Activated CD4-positive, alpha-beta memory T cell treated with anti-CD3 and anti-CD28 coated beads for 36 hours (primary cell): ENCODE data around the gene GFM2. TPM values are rescaled to one million over a fixed set of nuclear protein-coding genes. Genes with fewer than 3 reads are reported as not detected.
"Not testable (repeated sequence)": the region's sequence is repeated elsewhere in the genome, so short reads cannot be mapped to it uniquely, and the experiment has no call there.

ENCODE experiments used
- CTCF ChIA-PET: fragments of 350-600 bp; sonication (Branson Sonifier 250); formaldehyde crosslinking; loops from one replicate; lab custom pipeline; 2021; ENCODE audit warnings: antibody characterized with exemption, inconsistent platforms; lab: Charles Lee
- POLR2A ChIA-PET: fragments of 350-600 bp; sonication (Branson Sonifier 250); formaldehyde crosslinking; loops from one replicate; lab custom pipeline; 2021; ENCODE audit warnings: antibody characterized with exemption; lab: Charles Lee
- DNase-seq: peaks from one replicate; pipeline ENCODE4 v3.0.0-alpha.2; 2020
- H3K27ac Mint-ChIP-seq: one replicate; pipeline ENCODE4 v1.8.0; 2021; ENCODE audit warnings: mixed read lengths
- H3K27me3 Mint-ChIP-seq: one replicate; pipeline ENCODE4 v1.8.0; 2021; ENCODE audit warnings: mixed read lengths
- H3K36me3 Mint-ChIP-seq: one replicate; pipeline ENCODE4 v1.8.0; 2021; ENCODE audit warnings: mixed read lengths
- H3K4me1 Mint-ChIP-seq: one replicate; pipeline ENCODE4 v1.8.0; 2021; ENCODE audit warnings: low read depth, mixed read lengths
- H3K4me3 Mint-ChIP-seq: one replicate; pipeline ENCODE4 v1.8.0; 2021; ENCODE audit warnings: mild to moderate bottlenecking, mixed read lengths
- H3K9me3 Mint-ChIP-seq: one replicate; pipeline ENCODE4 v1.8.0; 2021; ENCODE audit warnings: mixed read lengths
- intact Hi-C: fragments of 100-400 bp; cut with micrococcal nuclease; formaldehyde crosslinking; loops from one replicate; pipeline ENCODE4 v1.15.1; 2023
- total RNA-seq, 2 experiments: library from RNA; stranded (reverse); gene quantifications; one replicate each; pipeline ENCODE4 v1.2.3, GENCODE V29; 2021

The GFM2 gene
- total RNA-seq, 2 experiments from 2014 or later: 30.9 to 33.0 TPM

DNA sequence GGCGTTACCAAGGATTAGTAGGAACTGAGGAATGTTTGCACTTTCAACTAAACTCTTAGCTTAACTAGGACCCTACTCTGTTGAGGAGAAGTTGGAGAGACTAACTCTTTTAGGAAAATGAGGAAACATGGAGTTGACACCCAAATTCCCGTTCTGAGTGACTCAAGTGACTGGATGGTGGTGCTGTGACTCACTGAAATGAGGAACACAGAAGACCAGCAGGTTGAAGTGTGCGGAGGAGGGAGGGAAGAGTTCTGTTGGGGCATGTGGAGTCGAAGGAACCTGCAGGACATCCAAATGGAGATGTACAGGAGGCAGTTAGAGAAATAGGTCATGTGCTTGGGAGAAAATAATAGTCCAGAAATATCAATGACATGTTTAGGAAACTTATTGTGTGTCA, 73.7 kb downstream of the GFM2 start:
- no peaks in the 10 kb centered on the region for H3K27me3 Mint-ChIP-seq
- H3K36me3 Mint-ChIP-seq: peaks cover 25% of the 10 kb centered on the region
- DNase-seq: no peak
- H3K27ac Mint-ChIP-seq: no peak overlapping the region
- H3K4me3 Mint-ChIP-seq: no peak overlapping the region
- ChIA-PET CTCF (no interaction called here), POLR2A (no interaction called here)
- H3K4me1 Mint-ChIP-seq: peaks cover 3% of the 10 kb centered on the region
- intact Hi-C loops: no loop called here
- H3K9me3 Mint-ChIP-seq: no peaks in the 10 kb centered on the region

DNA sequence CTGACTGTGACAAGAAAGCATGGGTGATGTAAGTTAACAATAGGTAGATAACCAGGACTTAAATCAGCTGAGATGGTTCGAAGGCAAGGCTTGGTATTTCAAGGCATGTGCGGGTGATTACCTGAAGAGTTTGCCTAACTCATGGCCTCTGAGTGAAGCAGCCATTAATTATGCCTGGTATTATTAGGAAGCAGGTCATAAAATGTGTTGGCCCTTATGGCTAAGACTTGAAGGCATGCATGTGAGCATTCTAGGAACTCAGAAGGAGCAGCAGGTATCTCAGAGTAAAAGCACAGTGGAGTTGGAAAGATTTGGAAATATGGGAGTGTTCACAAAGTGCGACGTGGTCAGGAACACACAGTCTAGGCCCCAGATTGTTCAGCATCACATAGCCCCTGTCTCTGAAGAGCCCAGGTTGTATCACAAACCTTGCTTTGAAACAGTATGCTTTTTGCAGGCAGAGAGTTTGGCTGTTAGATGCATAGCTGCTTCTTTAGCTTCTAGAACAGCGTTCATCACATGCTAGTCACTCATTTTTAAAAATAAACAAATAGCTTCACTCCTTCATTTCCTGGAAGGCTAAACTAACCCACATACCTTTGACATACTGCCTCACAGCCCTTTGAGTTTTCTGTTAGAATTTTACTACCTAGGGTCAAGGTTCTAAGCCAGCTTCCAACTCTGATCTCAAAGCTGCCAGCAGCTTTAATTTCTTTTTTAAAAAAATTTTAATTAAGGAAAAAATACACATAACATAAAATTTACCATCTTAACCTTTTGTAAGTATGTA, 79.8 kb downstream of the GFM2 start:
- CTCF ChIA-PET: no interaction called here
- Mint-ChIP-seq H3K27me3 (no peaks in the 10 kb centered on the region), H3K27ac (no peak overlapping the region), H3K9me3 (no peaks in the 10 kb centered on the region), H3K4me3 (no peak overlapping the region), H3K4me1 (peaks cover 21% of the 10 kb centered on the region), H3K36me3 (peaks cover 9% of the 10 kb centered on the region)
- no peak for DNase-seq
- intact Hi-C loops: loop anchor here (1.0 kb wide), 1 partner anchor 216 kb away; no protein-coding TSS in a partner anchor
- POLR2A ChIA-PET: no interaction called here

DNA sequence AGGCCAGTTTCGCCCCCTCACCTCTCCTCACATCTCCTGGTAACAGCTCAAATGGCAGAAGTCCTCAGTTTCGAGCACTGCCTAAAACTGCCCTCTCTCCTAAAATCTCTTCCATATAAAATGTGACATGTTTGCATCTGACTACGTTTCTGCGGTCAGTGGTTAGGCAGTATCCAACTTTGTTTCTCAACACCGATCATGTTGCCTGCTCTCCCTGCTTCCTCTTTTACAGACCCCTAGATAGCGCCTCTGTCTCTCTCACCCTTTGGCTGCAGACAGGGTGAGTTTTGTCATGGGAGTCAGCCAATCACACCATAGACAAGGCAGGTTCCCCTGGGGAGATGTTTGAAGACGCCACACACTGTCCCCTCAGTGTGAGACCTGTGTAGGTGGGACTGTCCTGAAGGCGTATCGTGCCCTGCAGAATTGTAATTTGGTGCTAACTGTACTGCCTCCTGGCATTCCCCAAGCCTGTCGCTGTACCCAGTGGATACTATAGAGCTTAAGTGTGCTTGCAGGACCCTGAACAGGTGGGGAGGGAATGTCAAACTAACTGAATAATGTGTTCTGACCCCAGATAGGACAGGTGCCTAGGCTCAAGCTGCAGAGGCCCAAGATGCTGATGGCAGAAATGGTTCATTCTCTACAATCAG, 80.8 kb downstream of the GFM2 start:
- H3K27ac Mint-ChIP-seq: peak overlapping the region; percentile 49
- peaks cover 21% of the 10 kb centered on the region for H3K4me1 Mint-ChIP-seq
- intact Hi-C loops: loop anchor here (1.0 to 2.0 kb wide), 3 partner anchors 81 to 217 kb away; partner anchors contain the start of genes GFM2 and NSA2
- POLR2A ChIA-PET: interaction anchor here (1.4 kb wide), 1 partner anchor 46 kb away, joined by 4 read pairs; the partner anchor contains the start of gene ENC1
- H3K4me3 Mint-ChIP-seq: peak overlapping the region; percentile 79
- peak; percentile 17 for DNase-seq
- no peaks in the 10 kb centered on the region for H3K27me3 Mint-ChIP-seq
- H3K36me3 Mint-ChIP-seq: peaks cover 9% of the 10 kb centered on the region
- CTCF ChIA-PET: interaction anchor here (1.1 kb wide), 1 partner anchor 80 kb away, joined by 4 read pairs; the partner anchor contains the start of genes GFM2 and NSA2
- H3K9me3 Mint-ChIP-seq: no peaks in the 10 kb centered on the region

DNA sequence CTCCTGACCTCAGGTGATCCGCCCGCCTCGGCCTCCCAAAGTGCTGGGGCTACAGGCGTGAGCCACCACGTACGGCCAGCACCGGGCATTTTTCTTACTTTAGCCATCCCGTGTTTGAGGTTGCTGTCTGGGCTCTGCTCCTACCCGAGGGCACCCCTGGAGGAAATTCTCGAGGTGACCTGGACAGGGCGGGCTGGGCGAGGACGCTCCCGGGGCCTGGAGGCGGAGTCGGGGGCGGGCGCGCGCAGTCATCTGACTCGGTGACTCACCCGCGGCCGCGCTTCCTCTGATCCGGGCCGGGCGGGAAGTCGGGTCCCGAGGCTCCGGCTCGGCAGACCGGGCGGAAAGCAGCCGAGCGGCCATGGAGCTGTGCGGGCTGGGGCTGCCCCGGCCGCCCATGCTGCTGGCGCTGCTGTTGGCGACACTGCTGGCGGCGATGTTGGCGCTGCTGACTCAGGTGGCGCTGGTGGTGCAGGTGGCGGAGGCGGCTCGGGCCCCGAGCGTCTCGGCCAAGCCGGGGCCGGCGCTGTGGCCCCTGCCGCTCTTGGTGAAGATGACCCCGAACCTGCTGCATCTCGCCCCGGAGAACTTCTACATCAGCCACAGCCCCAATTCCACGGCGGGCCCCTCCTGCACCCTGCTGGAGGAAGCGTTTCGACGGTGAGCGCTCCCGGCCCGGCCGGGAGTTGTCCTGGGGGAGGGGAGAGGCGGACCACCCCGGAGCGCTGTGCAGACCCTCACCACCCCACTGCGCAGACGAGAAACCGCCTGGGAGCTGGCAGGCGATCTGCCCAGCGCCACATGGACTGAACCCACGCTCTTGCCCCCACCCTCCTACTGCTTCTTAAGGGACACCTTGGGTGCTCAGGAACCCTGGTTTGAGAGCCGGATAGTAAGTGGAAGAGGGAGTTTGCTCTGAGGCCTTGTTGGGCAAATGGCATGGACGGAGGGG, 81.7 kb downstream of the GFM2 start, which contains the start of gene HEXB:
Gene HEXB, plus strand, starts transcription at position 334 of the 952 bp plus-strand sequence. Its CDS starts 28 bp downstream, at position 362.
- ChIA-PET CTCF (interaction anchor here (1.1 kb wide), 1 partner anchor 81 kb away, joined by 4 read pairs; the partner anchor contains the start of genes GFM2 and NSA2), POLR2A (interaction anchor here (1.4 kb wide), 1 partner anchor 45 kb away, joined by 4 read pairs; the partner anchor contains the start of gene ENC1)
- no peaks in the 10 kb centered on the region for H3K27me3 Mint-ChIP-seq
- peak; percentile 92 for DNase-seq
- peaks cover 21% of the 10 kb centered on the region for H3K4me1 Mint-ChIP-seq
- peak within 1 kb of the TSS; percentile 79 for H3K4me3 Mint-ChIP-seq
- intact Hi-C loops: loop anchor here (2.0 kb wide), 2 partner anchors 82 to 108 kb away; partner anchors contain the start of genes GFM2 and NSA2
- H3K36me3 Mint-ChIP-seq: peaks cover 8% of the 10 kb centered on the region
- no peaks in the 10 kb centered on the region for H3K9me3 Mint-ChIP-seq
- peak within 1 kb of the TSS; percentile 49 for H3K27ac Mint-ChIP-seq

DNA sequence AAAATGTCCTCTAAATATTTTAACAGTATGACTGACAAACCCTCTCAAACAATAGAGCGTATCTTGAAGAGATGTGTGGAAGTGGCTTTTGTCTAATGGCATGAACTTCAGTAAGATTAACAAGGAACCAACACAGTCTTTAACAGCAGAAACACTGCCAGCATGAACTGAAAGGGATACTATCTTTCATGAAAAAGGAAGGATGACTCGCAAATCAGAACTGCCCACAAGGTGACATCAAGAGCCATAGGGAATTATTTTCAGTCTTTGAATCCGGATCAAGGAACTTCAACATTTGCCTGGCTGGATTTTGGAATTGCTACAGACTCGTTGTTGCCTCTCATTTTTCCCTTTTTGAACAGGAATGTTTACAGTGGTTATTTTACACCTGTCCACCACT, 87.0 kb downstream of the GFM2 start:
- Mint-ChIP-seq H3K27ac (no peak overlapping the region), H3K36me3 (no peaks in the 10 kb centered on the region), H3K4me1 (peaks cover 1% of the 10 kb centered on the region), H3K4me3 (no peak overlapping the region), H3K27me3 (peaks cover 4% of the 10 kb centered on the region), H3K9me3 (no peaks in the 10 kb centered on the region)
- ChIA-PET POLR2A (no interaction called here), CTCF (no interaction called here)
- no peak for DNase-seq
- intact Hi-C loops: loop anchor here (10.0 kb wide), 1 partner anchor 585 kb away; no protein-coding TSS in a partner anchor

DNA sequence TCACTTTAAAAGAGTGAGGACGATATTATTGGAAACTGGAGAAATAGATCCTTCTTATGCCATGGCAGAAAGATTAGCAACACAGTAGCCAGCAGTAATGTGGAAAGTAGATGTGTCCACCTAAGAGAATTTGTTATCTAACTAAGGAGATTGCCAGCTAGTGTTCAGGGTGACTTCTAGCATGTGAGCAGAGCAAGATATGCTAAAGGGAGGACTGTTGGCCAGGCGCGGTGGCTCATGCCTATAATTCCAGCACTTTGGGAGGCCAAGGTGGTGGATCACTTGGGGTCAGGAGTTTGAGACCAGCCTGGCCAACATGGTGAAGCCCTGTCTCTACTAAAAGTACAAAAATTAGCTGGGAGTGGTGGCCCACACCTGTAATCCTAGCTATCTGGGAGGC, 87.6 kb downstream of the GFM2 start:
- H3K9me3 Mint-ChIP-seq, H3K27me3 Mint-ChIP-seq, CTCF ChIA-PET, H3K4me1 Mint-ChIP-seq, POLR2A ChIA-PET, H3K27ac Mint-ChIP-seq, H3K36me3 Mint-ChIP-seq, DNase-seq, H3K4me3 Mint-ChIP-seq: not testable (repeated sequence)
- intact Hi-C loops: loop anchor here (10.0 kb wide), 1 partner anchor 586 kb away; no protein-coding TSS in a partner anchor

DNA sequence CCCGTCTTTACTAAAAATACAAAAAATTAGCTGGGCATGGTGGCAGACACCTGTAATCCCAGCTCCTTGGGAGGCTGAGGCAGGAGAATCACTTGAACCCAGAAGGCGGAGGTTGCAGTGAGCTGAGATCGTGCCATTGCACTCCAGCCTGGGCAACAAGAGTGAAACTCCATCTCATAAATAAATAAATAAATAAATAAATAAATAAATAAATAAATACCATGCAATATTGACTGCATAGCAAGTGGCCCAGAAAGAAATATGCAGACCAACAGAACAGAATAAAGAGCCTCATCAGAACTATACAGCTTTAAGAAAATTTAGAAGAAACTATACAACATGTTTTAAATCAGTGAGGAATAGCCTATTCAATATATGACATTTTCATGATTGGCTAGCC, 88.8 kb downstream of the GFM2 start:
- H3K4me3 Mint-ChIP-seq, H3K9me3 Mint-ChIP-seq, CTCF ChIA-PET, POLR2A ChIA-PET, H3K27ac Mint-ChIP-seq, DNase-seq, H3K27me3 Mint-ChIP-seq, H3K36me3 Mint-ChIP-seq, H3K4me1 Mint-ChIP-seq: not testable (repeated sequence)
- intact Hi-C loops: loop anchor here (10.0 kb wide), 1 partner anchor 587 kb away; no protein-coding TSS in a partner anchor

DNA sequence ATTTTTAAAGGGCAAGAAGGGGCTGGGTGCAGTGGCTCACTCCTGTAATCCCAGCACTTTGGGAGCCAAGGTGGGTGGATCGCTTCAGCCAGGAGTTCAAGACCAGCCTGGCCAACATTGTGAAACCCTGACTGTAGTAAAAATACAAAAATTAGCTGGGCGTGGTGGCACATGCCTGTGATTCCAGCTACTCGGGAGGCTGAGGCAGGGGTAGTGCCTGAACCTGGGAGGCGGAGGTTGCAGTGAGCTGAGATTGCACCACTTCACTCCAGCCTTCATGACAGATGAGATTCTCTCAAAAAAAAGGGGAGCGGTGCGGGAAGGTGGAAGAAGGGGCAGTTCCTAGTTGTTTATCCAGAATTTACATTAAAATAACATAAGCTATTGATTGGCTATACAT, 90.5 kb downstream of the GFM2 start:
- H3K4me3 Mint-ChIP-seq, H3K27ac Mint-ChIP-seq, H3K36me3 Mint-ChIP-seq, DNase-seq, H3K4me1 Mint-ChIP-seq, H3K9me3 Mint-ChIP-seq, CTCF ChIA-PET, POLR2A ChIA-PET: not testable (repeated sequence)
- peaks cover 11% of the 10 kb centered on the region for H3K27me3 Mint-ChIP-seq
- intact Hi-C loops: loop anchor here (10.0 kb wide), 1 partner anchor 588 kb away; no protein-coding TSS in a partner anchor

DNA sequence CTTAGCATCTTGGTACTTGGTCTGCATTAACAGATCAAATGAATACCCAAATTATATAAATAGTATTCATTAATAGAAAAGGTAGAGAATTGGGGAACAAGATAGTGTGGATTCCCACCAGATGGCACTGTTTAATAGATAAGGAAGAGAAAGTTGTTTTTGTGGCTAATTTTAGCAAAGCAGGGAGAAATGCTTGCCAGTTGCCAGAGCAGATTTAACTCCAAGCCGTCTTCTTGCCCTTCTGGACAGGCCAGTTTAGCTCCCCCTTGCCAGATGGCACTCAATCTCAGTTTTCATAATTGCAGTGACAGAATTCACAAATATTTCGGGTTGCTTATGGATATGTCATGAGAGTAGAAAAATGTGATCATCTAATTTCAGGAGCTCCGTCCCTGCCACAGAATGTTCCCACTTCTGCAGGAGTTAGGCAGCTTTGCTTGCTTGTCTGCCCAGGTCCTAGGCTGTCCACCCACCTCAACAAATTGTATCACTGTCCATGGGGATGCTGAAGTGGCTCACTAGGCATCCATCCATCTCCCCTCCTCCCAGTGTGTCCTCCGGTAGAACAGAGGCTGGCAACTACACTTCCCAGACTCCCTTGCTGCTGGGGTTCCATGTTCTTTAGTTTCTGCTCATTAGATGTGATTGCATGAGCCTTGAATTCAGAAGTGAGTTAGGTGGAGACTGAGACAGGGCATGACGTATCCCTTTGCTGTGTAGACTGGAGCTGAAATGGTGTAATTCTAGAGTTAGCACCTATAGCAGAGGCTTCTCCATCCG, 93.7 kb downstream of the GFM2 start:
- Mint-ChIP-seq H3K36me3 (no peaks in the 10 kb centered on the region), H3K9me3 (no peaks in the 10 kb centered on the region), H3K4me3 (no peak overlapping the region), H3K4me1 (no peaks in the 10 kb centered on the region), H3K27ac (no peak overlapping the region), H3K27me3 (peaks cover 9% of the 10 kb centered on the region)
- no peak for DNase-seq
- POLR2A ChIA-PET: interaction anchor here (0.7 kb wide), 1 partner anchor 45 kb away, joined by 3 read pairs; no protein-coding TSS in a partner anchor
- intact Hi-C loops: loop anchor here (1.0 to 10.0 kb wide), 2 partner anchors 246 to 592 kb away; no protein-coding TSS in a partner anchor
- CTCF ChIA-PET: interaction anchor here (0.8 to 1.4 kb wide), 3 partner anchors 41 to 611 kb away, joined by 3 to 10 read pairs (median 3); no protein-coding TSS in a partner anchor

DNA sequence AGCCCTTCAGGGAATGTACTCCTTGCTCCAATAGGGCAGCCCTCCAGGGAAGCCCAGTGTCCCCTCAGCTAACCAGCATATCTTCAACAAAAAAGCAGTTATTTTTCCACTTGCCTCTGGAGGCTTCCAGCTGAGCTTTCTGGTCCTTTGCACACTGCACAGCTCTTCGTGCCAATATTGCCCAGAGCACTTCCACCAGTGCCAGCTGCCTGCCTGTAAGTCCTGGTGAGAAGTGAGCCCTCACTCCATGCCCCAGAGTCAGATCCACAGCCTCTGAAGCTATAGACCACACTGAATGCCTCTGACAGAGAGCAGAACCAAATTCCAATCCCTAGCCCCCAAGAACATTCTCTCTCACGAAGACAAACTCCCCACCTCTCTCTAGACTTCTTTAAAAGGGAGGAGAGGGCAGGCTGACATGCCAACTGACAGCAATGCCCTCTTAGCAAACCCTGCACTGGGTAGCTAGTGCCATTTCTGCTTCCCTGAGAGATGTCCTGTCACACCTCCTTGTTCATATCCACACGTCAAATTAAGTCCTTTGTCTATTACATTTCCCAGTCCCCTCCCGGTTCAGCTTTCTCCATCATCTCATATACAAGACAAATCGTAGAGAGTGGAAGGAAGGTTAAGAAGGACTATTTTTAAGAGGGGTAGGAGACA, 94.6 kb downstream of the GFM2 start:
- no peaks in the 10 kb centered on the region for H3K9me3 Mint-ChIP-seq
- H3K4me1 Mint-ChIP-seq: no peaks in the 10 kb centered on the region
- H3K27ac Mint-ChIP-seq: no peak overlapping the region
- ChIA-PET CTCF (interaction anchor here (0.8 to 1.2 kb wide), 2 partner anchors 40 to 610 kb away, joined by 3 read pairs; no protein-coding TSS in a partner anchor), POLR2A (no interaction called here)
- H3K27me3 Mint-ChIP-seq: peaks cover 9% of the 10 kb centered on the region
- H3K36me3 Mint-ChIP-seq: no peaks in the 10 kb centered on the region
- intact Hi-C loops: loop anchor here (10.0 kb wide), 1 partner anchor 592 kb away; no protein-coding TSS in a partner anchor
- no peak for DNase-seq
- H3K4me3 Mint-ChIP-seq: no peak overlapping the region
